HL-60 (cell line): ENCODE results near the gene TTC31.

Experiments used
- CTCF ChIP-seq: IDR thresholded peaks from one replicate; pipeline ENCODE4 v1.5.1; 2011; ENCODE audit warnings: low read length, control low read depth, inconsistent platforms; ENCODE audit not compliant: insufficient read depth
- SPI1 ChIP-seq: IDR thresholded peaks from 2 replicates; pipeline ENCODE4 v1.6.1; 2012; ENCODE audit warnings: low read depth, mild to moderate bottlenecking, borderline replicate concordance

- no peak for TF ChIP-seq CTCF
- TF ChIP-seq SPI1, result no peak
Observed at GRCh38 chr2:74538881-74539339, 56.0 kb downstream of the TTC31 start.
